ENCODE measurements around the gene PGM1.

DNA sequence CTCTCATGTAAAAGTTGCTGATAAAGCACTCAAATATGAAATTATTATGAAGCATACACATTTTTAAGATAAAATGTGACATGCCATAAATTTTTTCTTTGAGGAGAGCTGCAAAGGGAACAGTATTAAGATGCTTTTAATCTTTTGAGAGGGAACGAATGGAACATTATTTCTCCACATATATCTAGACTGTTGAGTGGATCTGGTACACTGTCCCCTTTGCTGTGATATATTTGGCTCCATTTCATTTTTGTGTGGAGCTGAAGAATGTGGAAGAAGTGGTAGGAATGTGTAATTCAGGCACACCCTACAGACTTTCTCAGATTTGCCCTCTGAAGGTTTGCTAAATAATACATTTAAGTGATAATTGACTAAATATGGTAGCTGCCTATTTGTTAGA, 31.7 kb downstream of the PGM1 start:
- TF ChIP-seq, protein P1, sequence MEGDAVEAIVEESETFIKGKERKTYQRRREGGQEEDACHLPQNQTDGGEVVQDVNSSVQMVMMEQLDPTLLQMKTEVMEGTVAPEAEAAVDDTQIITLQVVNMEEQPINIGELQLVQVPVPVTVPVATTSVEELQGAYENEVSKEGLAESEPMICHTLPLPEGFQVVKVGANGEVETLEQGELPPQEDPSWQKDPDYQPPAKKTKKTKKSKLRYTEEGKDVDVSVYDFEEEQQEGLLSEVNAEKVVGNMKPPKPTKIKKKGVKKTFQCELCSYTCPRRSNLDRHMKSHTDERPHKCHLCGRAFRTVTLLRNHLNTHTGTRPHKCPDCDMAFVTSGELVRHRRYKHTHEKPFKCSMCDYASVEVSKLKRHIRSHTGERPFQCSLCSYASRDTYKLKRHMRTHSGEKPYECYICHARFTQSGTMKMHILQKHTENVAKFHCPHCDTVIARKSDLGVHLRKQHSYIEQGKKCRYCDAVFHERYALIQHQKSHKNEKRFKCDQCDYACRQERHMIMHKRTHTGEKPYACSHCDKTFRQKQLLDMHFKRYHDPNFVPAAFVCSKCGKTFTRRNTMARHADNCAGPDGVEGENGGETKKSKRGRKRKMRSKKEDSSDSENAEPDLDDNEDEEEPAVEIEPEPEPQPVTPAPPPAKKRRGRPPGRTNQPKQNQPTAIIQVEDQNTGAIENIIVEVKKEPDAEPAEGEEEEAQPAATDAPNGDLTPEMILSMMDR (IDR thresholded peaks at IDR 0.05; ENCODE audit: extremely low read depth in 1 of 2, insufficient read depth in 1 of 2, low read depth in 1 of 2, low read length in 2 of 2): no peak
- no peak for TF ChIP-seq POLR2A (IDR thresholded peaks at IDR 0.05; ENCODE audit: low read depth, low read length)
- TF ChIP-seq EZH2 (IDR thresholded peaks at IDR 0.05; ENCODE audit: borderline replicate concordance, low read depth, low read length, severe bottlenecking): no peak
- TF ChIP-seq, protein P2, sequence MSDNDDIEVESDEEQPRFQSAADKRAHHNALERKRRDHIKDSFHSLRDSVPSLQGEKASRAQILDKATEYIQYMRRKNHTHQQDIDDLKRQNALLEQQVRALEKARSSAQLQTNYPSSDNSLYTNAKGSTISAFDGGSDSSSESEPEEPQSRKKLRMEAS (IDR thresholded peaks at IDR 0.05; ENCODE audit: insufficient read depth, insufficient read length): no peak
- TF ChIP-seq JUN (IDR thresholded peaks at IDR 0.05; ENCODE audit: borderline replicate concordance, insufficient read depth, insufficient read length, low read depth): no peak
- no peak for TF ChIP-seq POLR2AphosphoS5 (IDR thresholded peaks at IDR 0.05; ENCODE audit: insufficient read depth, low read depth, low read length)
- TF ChIP-seq MYC (IDR thresholded peaks at IDR 0.05; ENCODE audit: low read depth, low read length): no peak
- TF ChIP-seq FOS (IDR thresholded peaks at IDR 0.05; ENCODE audit: borderline replicate concordance, insufficient read depth, low read length): no peak
- no peak for TF ChIP-seq GATA2 (IDR thresholded peaks at IDR 0.05; ENCODE audit: insufficient read depth, insufficient read length, low read depth, low read length)

All from endothelial cell of umbilical vein (primary cell).